CD4-positive, alpha-beta T cell (primary cell): ENCODE measurements around the gene TPO. TPM values are rescaled to one million over a fixed set of nuclear protein-coding genes. Genes with fewer than 3 reads are reported as not detected.

Experiments
- ATAC-seq: fragments of 200-7000 bp; cut with Tn5 transposase; one replicate; pipeline ENCODE4 v1.10.0; 2022; ENCODE audit warnings: mild to moderate bottlenecking; ENCODE audit not compliant: poor library complexity
- CTCF ChIA-PET: fragments of 350-600 bp; sonication (Branson Sonifier 250); formaldehyde crosslinking; loops from one replicate; lab custom pipeline; 2021; ENCODE audit warnings: antibody characterized with exemption, inconsistent platforms; lab: Charles Lee
- POLR2A ChIA-PET: fragments of 350-600 bp; sonication (Branson Sonifier 250); formaldehyde crosslinking; loops from one replicate; lab custom pipeline; 2021; ENCODE audit warnings: antibody characterized with exemption, inconsistent platforms; lab: Charles Lee
- DNase-seq, 14 experiments: peaks; one replicate each; pipeline ENCODE4 v3.0.0-alpha.2; 2013 to 2020; ENCODE audit warnings: mixed read lengths in 2 of 14
- H3K27ac ChIP-seq, 2 donors: one replicate each; pipeline versions ENCODE4 v1.5.1 to v1.7.0; 2013; ENCODE audit warnings: low read length in 2 of 2, low read depth in 1 of 2, mild to moderate bottlenecking in 1 of 2
- H3K27me3 ChIP-seq, 2 experiments: 1 replicate in 1 of 2; 2 replicates in 1 of 2; pipeline versions ENCODE4 v1.6.1 to v1.7.0; 2013; ENCODE audit warnings: low read length in 2 of 2, control low read depth in 1 of 2, mild to moderate bottlenecking in 1 of 2, moderate library complexity in 1 of 2; ENCODE audit not compliant: insufficient read depth in 2 of 2, control insufficient read depth in 1 of 2
- H3K36me3 ChIP-seq: one replicate; pipeline ENCODE4 v1.6.1; 2013; ENCODE audit warnings: low read length, control low read depth; ENCODE audit not compliant: insufficient read depth
- H3K4me1 ChIP-seq: one replicate; pipeline ENCODE4 v1.6.1; 2013; ENCODE audit warnings: low read length, control low read depth; ENCODE audit not compliant: insufficient read depth
- H3K4me3 ChIP-seq: one replicate; pipeline ENCODE4 v1.5.1; 2013; ENCODE audit warnings: mild to moderate bottlenecking, low read length, moderate library complexity
- H3K9me3 ChIP-seq, 2 experiments: 1 replicate in 1 of 2; 2 replicates in 1 of 2; pipeline versions ENCODE4 v1.6.1 to v1.7.0; 2013; ENCODE audit warnings: low read length in 2 of 2, mild to moderate bottlenecking in 2 of 2, control low read depth in 1 of 2, moderate library complexity in 1 of 2; ENCODE audit not compliant: control insufficient read depth in 1 of 2, insufficient read depth in 1 of 2
- H3K27ac Mint-ChIP-seq: one replicate; pipeline ENCODE4 v1.8.0; 2020; ENCODE audit warnings: mixed read lengths
- H3K27me3 Mint-ChIP-seq: one replicate; pipeline ENCODE4 v1.8.0; 2021; ENCODE audit warnings: mixed read lengths
- H3K36me3 Mint-ChIP-seq: one replicate; pipeline ENCODE4 v1.8.0; 2021; ENCODE audit warnings: low read depth, mixed read lengths
- H3K4me1 Mint-ChIP-seq: one replicate; pipeline ENCODE4 v1.8.0; 2021; ENCODE audit warnings: low read depth, mixed read lengths
- H3K4me3 Mint-ChIP-seq: one replicate; pipeline ENCODE4 v1.8.0; 2020; ENCODE audit warnings: mild to moderate bottlenecking, mixed read lengths
- H3K9me3 Mint-ChIP-seq: one replicate; pipeline ENCODE4 v1.8.0; 2020; ENCODE audit warnings: mixed read lengths
- CTCF ChIP-seq: fragments of 200-600 bp; IDR thresholded peaks from one replicate; pipeline ENCODE4 v1.8.0; 2022; ENCODE audit warnings: antibody characterized with exemption, mild to moderate bottlenecking
- intact Hi-C, 2 experiments: fragments of 100-400 bp; cut with DNase I in 1 of 2; cut with micrococcal nuclease in 1 of 2; formaldehyde crosslinking; loops; one replicate each; pipeline versions ENCODE4 v1.15.1 to v1.9.0; 2023 to 2025; cut with DNase I, micrococcal nuclease
- total RNA-seq, 174 experiments: library from RNA in 2 of 174; stranded (reverse) in 2 of 174; gene quantifications; one replicate each; pipeline ENCODE4 v1.2.3 and lab custom pipeline; 2021 to 2026

Gene TPO
- total RNA-seq, 2 experiments from 2014 or later = 0.27 TPM; not detected in 1

DNA sequence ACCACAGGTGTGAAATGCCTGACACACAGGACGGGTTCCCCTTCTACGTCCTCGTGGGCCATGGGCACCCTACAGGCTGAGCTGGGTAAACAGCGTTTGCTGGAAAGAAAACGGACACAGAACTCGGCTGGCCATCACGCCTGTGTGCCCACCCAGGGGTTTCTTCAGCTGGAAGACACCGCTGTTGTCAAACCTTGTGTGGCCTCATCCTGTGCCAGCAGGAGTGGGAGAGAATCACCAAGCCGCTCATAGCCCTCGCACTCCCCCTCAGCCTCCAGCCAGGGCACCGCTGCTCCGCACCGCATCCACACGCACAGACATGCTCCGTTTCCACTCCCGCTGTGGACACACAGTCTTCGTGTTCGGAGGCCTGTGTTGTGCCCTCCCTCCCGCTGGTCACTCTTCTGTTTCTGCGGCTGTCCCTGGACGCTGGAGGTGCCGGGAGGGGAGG, 169.7 kb downstream of the TPO start:
- DNase-seq (no peak), ATAC-seq (no peak)
- intact Hi-C loops = no loop called here
- H3K4me1 Mint-ChIP-seq = no peaks in the 10 kb centered on the region
- ChIA-PET CTCF (no interaction called here), POLR2A (no interaction called here)
- no peaks in the 10 kb centered on the region for H3K4me1 ChIP-seq
- no peak overlapping the region for H3K27ac ChIP-seq
- TF ChIP-seq CTCF = no peak
- H3K27ac Mint-ChIP-seq = no peak overlapping the region
- no peak overlapping the region for H3K4me3 ChIP-seq
- no peak overlapping the region for H3K4me3 Mint-ChIP-seq
- H3K9me3 ChIP-seq = peaks cover 0 to 15% of the 10 kb centered on the region in 2 experiments
- no peaks in the 10 kb centered on the region for H3K9me3 Mint-ChIP-seq
- peaks cover 11% of the 10 kb centered on the region for H3K27me3 Mint-ChIP-seq
- no peaks in the 10 kb centered on the region for H3K27me3 ChIP-seq
- no peaks in the 10 kb centered on the region for H3K36me3 Mint-ChIP-seq
- no peaks in the 10 kb centered on the region for H3K36me3 ChIP-seq

- ChIA-PET POLR2A (no interaction called here), CTCF (no interaction called here)
- TF ChIP-seq CTCF = no peak
- intact Hi-C loops = no loop called here
- Mint-ChIP-seq H3K4me1 (no peaks in the 10 kb centered on the region), H3K9me3 (no peaks in the 10 kb centered on the region), H3K27me3 (peaks cover 4% of the 10 kb centered on the region), H3K36me3 (no peaks in the 10 kb centered on the region), H3K27ac (no peak overlapping the region), H3K4me3 (no peak overlapping the region)
- DNase-seq = peak in 1 of 14 experiments; percentile 25
- no peak overlapping the region for H3K27ac ChIP-seq
- peaks cover 0 to 19% of the 10 kb centered on the region in 2 experiments for H3K9me3 ChIP-seq
- H3K4me1 ChIP-seq = no peaks in the 10 kb centered on the region
- peaks cover 0 to 7% of the 10 kb centered on the region in 2 experiments for H3K27me3 ChIP-seq
- no peak overlapping the region for H3K4me3 ChIP-seq
- ATAC-seq = no peak
- H3K36me3 ChIP-seq = no peaks in the 10 kb centered on the region
These were observed 170.8 kb downstream of the TPO start for GRCh38 chr2:1584051-1584531.

DNA sequence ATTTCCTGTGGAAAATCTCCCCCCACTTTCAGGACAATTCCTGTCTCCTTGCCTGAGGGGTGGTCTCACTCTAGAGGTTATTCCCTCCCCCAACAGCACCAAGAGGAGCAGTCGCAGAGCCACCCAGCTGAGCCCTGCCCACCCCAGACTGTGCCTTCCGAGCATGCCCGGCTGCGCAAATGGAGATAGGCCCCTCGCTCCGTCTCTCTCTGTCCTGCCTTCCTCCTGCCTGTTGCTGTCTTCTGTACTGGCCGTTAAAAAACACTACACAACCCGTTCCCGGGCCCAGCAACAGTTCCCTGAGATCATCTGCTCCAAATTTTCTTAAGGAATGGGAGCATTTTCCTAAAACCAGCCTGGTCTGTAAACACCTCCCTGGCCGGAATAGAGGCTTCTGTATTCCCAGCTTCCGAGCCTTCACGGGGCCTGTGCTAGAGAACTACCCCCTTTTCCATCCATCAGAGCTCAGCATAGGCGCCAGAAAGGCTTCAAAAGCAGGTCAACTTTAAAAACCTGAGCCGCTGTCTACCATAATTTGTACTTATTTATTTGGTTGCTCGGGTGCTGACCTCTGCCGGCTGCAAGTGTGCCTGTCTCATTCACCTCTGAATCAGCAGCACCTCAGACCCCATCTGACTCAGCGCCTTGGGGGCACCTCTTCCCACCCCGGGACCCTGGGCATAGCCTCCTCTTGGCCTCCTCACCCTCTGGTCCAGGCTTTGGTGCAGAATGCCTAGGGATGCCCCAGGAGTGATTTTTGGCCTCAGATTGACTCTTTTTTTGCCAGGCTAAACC, 171.6 kb downstream of the TPO start:
- ChIA-PET POLR2A (no interaction called here), CTCF (no interaction called here)
- no peak for TF ChIP-seq CTCF
- H3K9me3 Mint-ChIP-seq = no peaks in the 10 kb centered on the region
- H3K9me3 ChIP-seq = peaks cover 0 to 19% of the 10 kb centered on the region in 2 experiments
- intact Hi-C loops = no loop called here
- H3K36me3 Mint-ChIP-seq = no peaks in the 10 kb centered on the region
- H3K4me1 ChIP-seq = no peaks in the 10 kb centered on the region
- no peak overlapping the region for H3K4me3 Mint-ChIP-seq
- H3K27me3 ChIP-seq = peaks cover 0 to 7% of the 10 kb centered on the region in 2 experiments
- H3K4me1 Mint-ChIP-seq = no peaks in the 10 kb centered on the region
- H3K27ac Mint-ChIP-seq = no peak overlapping the region
- no peak overlapping the region for H3K4me3 ChIP-seq
- H3K27me3 Mint-ChIP-seq = peaks cover 11% of the 10 kb centered on the region
- ATAC-seq (no peak), DNase-seq (no peak)
- H3K27ac ChIP-seq = no peak overlapping the region
- H3K36me3 ChIP-seq = no peaks in the 10 kb centered on the region
